Activated CD4-positive, alpha-beta T cell treated with anti-CD3 and anti-CD28 coated beads, Interleukin-10, Interleukin-2, amounts not matched to agents 100 ng/mL and 50 ng/mL, durations not matched to agents 16 hours and 8 hours (primary cell): ENCODE results near the gene MAT2B.

Experiments used
- DNase-seq: peaks from one replicate; pipeline ENCODE4 v3.0.0-alpha.2; 2020

MAT2B gene

GRCh38 chr5:163563112-163563511 lies 57.7 kb downstream of the MAT2B start:
- DNase-seq, result no peak

- DNase-seq, result no peak
Observed at GRCh38 chr5:163563880-163564279, 58.5 kb downstream of the MAT2B start.

- peak; percentile 70 for DNase-seq
Observed at GRCh38 chr5:163564321-163564938, 59.0 kb downstream of the MAT2B start.

- DNase-seq, result no peak
Observed at GRCh38 chr5:163565492-163565891, 60.1 kb downstream of the MAT2B start.

- DNase-seq, result peak; percentile 42
Observed at GRCh38 chr5:163565931-163566608, 60.7 kb downstream of the MAT2B start.

- no peak for DNase-seq
Observed at GRCh38 chr5:163566678-163567077, 61.3 kb downstream of the MAT2B start.

- no peak for DNase-seq
Observed at GRCh38 chr5:163567811-163568210, 62.4 kb downstream of the MAT2B start.
